K562 (cell line): ENCODE results near the gene TPCN1. TPM values are rescaled to one million over a fixed set of nuclear protein-coding genes. Genes with fewer than 3 reads are reported as not detected.
A peak's percentile ranks its signal among the peaks of the same experiment; 100 is the strongest.

Experiments used
- ATAC-seq: fragments of 200-7000 bp; cut with Tn5 transposase; 3 replicates; pipeline ENCODE4 v1.9.1; 2020; ENCODE audit warnings: moderate library complexity
- BruUV-seq: library from RNA; stranded (reverse); fragments of 400-500 nt; replicated peaks from 2 replicates; lab custom pipeline; 2021; lab: Mats Ljungman, UMichigan
- CTCF ChIA-PET: fragments of 300-600 bp; formaldehyde crosslinking; extraction: SDS; loops from one replicate; lab custom pipeline; 2021; ENCODE audit warnings: low intra/inter-chr PET ratio; lab: Yijun Ruan, JAX
- POLR2A ChIA-PET: fragments of 300-600, 350-650 bp; sonication (Branson Sonifier 250); formaldehyde crosslinking; extraction: SDS; loops from one replicate; lab custom pipeline; 2021; ENCODE audit warnings: antibody characterized with exemption, inconsistent platforms; lab: Yijun Ruan, JAX
- DNase-seq, 4 experiments: peaks; one replicate each; pipeline versions ENCODE4 v3.0.0 to v3.0.0-alpha.2; 2011 to 2018; ENCODE audit warnings: low spot score in 3 of 4, mixed read lengths in 3 of 4; ENCODE audit errors: extremely low read depth in 1 of 4
- FAIRE-seq: peaks from 2 replicates; lab custom pipeline; 2011; peaks lifted over from hg19 to GRCh38; lab: Jason Lieb, UNC
- H2AFZ ChIP-seq: 2 replicates; pipeline ENCODE4 v1.6.0; 2011; ENCODE audit warnings: low read depth, low read length, control low read depth, inconsistent platforms
- H3K27ac ChIP-seq: fragments of 200-600 bp; 3 replicates; pipeline ENCODE4 v1.8.0; 2011; ENCODE audit warnings: low read depth, mild to moderate bottlenecking, control low read depth, inconsistent platforms, low read length, moderate library complexity, mixed read lengths; ENCODE audit errors: extremely low read depth
- H3K27me3 ChIP-seq, 2 experiments: fragments of 300-600 bp in 1 of 2; 2 replicates in 1 of 2; 3 replicates in 1 of 2; pipeline versions ENCODE4 v1.6.0 to v1.8.0; 2011; ENCODE audit warnings: inconsistent platforms in 2 of 2, low read length in 2 of 2, mild to moderate bottlenecking in 1 of 2, mixed read lengths in 1 of 2, moderate library complexity in 1 of 2; ENCODE audit not compliant: control insufficient read depth in 2 of 2, insufficient read depth in 2 of 2
- H3K36me3 ChIP-seq: fragments of 300-600 bp; 3 replicates; pipeline ENCODE4 v1.8.0; 2011; ENCODE audit warnings: mild to moderate bottlenecking, low read length, inconsistent platforms; ENCODE audit not compliant: control insufficient read depth, insufficient read depth
- H3K4me1 ChIP-seq, 2 experiments: fragments of 200-600 bp in 1 of 2; replicated peaks in 1 of 2; 2 replicates in 1 of 2; 3 replicates in 1 of 2; pipeline versions ENCODE4 v1.5.1 to v1.8.0; 2011; ENCODE audit warnings: inconsistent platforms in 2 of 2, low read length in 2 of 2, mild to moderate bottlenecking in 1 of 2, mixed read lengths in 1 of 2, moderate library complexity in 1 of 2; ENCODE audit not compliant: control insufficient read depth in 2 of 2, insufficient read depth in 2 of 2
- H3K4me2 ChIP-seq: 2 replicates; pipeline ENCODE4 v1.6.1; 2011; ENCODE audit warnings: low read length, control low read depth, inconsistent platforms, mixed read lengths; ENCODE audit not compliant: insufficient read depth
- H3K4me3 ChIP-seq: fragments of 200-600 bp; sonication (generic), shearing (Covaris generic); 2 replicates; pipeline ENCODE4 v1.5.1; 2016; ENCODE audit warnings: control low read depth, inconsistent platforms
- H3K79me2 ChIP-seq: fragments of 200-600 bp; 3 replicates; pipeline ENCODE4 v1.8.0; 2011; ENCODE audit warnings: low read length, inconsistent platforms; ENCODE audit not compliant: control insufficient read depth, insufficient read depth
- H3K9ac ChIP-seq, 2 experiments: 2 replicates each; pipeline versions ENCODE4 v1.6.0 to v1.6.1; 2011; ENCODE audit warnings: low read depth in 2 of 2, low read length in 2 of 2, control low read depth in 1 of 2, inconsistent platforms in 1 of 2, mild to moderate bottlenecking in 1 of 2, mixed read lengths in 1 of 2; ENCODE audit not compliant: insufficient read depth in 1 of 2
- H3K9me1 ChIP-seq: one replicate; pipeline ENCODE4 v1.6.0; 2011; ENCODE audit warnings: inconsistent platforms, mild to moderate bottlenecking, low read length, moderate library complexity; ENCODE audit not compliant: control insufficient read depth, insufficient read depth
- H3K9me3 ChIP-seq: replicated peaks from 2 replicates; pipeline ENCODE4 v1.5.1; 2011; ENCODE audit warnings: low read depth, low read length, inconsistent platforms; ENCODE audit not compliant: control insufficient read depth, insufficient read depth
- H4K20me1 ChIP-seq: replicated peaks from 2 replicates; pipeline ENCODE4 v1.6.1; 2011; ENCODE audit warnings: low read length, inconsistent platforms, mixed read lengths; ENCODE audit not compliant: control insufficient read depth, insufficient read depth
- ELF2 ChIP-seq: fragments of 250-450 bp; sonication (Bioruptor Pico); IDR thresholded peaks from 2 replicates; pipeline ENCODE4 v1.5.0; 2021; ENCODE audit warnings: mild to moderate bottlenecking
- KDM1A ChIP-seq, 2 experiments: fragments of 450-650 bp; IDR thresholded peaks; 2 replicates each; pipeline ENCODE4 v1.6.1; 2016; ENCODE audit warnings: mild to moderate bottlenecking in 2 of 2
- LARP7 ChIP-seq: fragments of 450-650 bp; IDR thresholded peaks from 2 replicates; pipeline ENCODE4 v1.6.1; 2016
- MAX ChIP-seq: sonication (generic); formaldehyde crosslinking; IDR thresholded peaks from 2 replicates; pipeline ENCODE4 v1.9.0; 2022; ENCODE audit warnings: mild to moderate bottlenecking, missing genetic modification reagents
- MCM2 ChIP-seq: fragments of 450-650 bp; IDR thresholded peaks from 2 replicates; pipeline ENCODE4 v1.6.1; 2017; ENCODE audit warnings: low read depth, mild to moderate bottlenecking
- MEIS2 ChIP-seq: fragments of 450-650 bp; IDR thresholded peaks from 2 replicates; pipeline ENCODE4 v1.6.1; 2014; ENCODE audit warnings: mild to moderate bottlenecking; ENCODE audit not compliant: partially characterized antibody
- NBN ChIP-seq: fragments of 450-650 bp; IDR thresholded peaks from 2 replicates; pipeline ENCODE4 v1.6.1; 2016; ENCODE audit warnings: low read depth, mild to moderate bottlenecking
- NFE2 ChIP-seq: IDR thresholded peaks from 2 replicates; pipeline ENCODE4 v1.6.1; 2014; ENCODE audit warnings: antibody characterized with exemption, low read depth
- NR0B1 ChIP-seq: fragments of 450-650 bp; IDR thresholded peaks from one replicate; pipeline ENCODE4 v1.6.1; 2018; ENCODE audit warnings: mild to moderate bottlenecking, moderate library complexity; ENCODE audit not compliant: partially characterized antibody
- NR2C1 ChIP-seq, 2 experiments: fragments of 450-650 bp; IDR thresholded peaks; 2 replicates each; pipeline ENCODE4 v1.6.1; 2017; ENCODE audit warnings: mild to moderate bottlenecking in 2 of 2, antibody characterized with exemption in 1 of 2, inconsistent platforms in 1 of 2, missing compliant biosample characterization in 1 of 2, missing genetic modification characterization in 1 of 2
- NR4A1 ChIP-seq, 2 experiments: fragments of 250-450 bp in 1 of 2; fragments of 450-650 bp in 1 of 2; sonication (Bioruptor Pico) in 1 of 2; IDR thresholded peaks; 2 replicates each; pipeline versions ENCODE4 v1.4.0 to v1.6.1; 2016 to 2020; ENCODE audit warnings: mild to moderate bottlenecking in 2 of 2, missing compliant biosample characterization in 1 of 2, missing genetic modification characterization in 1 of 2, moderate library complexity in 1 of 2
- PKNOX1 ChIP-seq: fragments of 450-650 bp; IDR thresholded peaks from 2 replicates; pipeline ENCODE4 v1.6.1; 2016
- RUNX1 ChIP-seq: sonication (generic); IDR thresholded peaks from 2 replicates; pipeline ENCODE4 v1.6.1; 2016; ENCODE audit warnings: antibody characterized with exemption, low read depth
- SP2 ChIP-seq: IDR thresholded peaks from 2 replicates; pipeline ENCODE4 v1.6.1; 2011; ENCODE audit warnings: mild to moderate bottlenecking, low read depth, low read length, moderate library complexity; ENCODE audit not compliant: poor library complexity, severe bottlenecking; ENCODE audit errors: extremely low read depth
- TEAD1 ChIP-seq, 2 experiments: fragments of 450-650 bp in 1 of 2; sonication (generic) in 1 of 2; formaldehyde crosslinking; IDR thresholded peaks; 2 replicates each; pipeline versions ENCODE4 v1.4.0 to v1.8.0; 2020 to 2022; ENCODE audit warnings: mild to moderate bottlenecking in 2 of 2, missing genetic modification reagents in 1 of 2
- U2AF1 ChIP-seq: fragments of 200-400 bp; formaldehyde crosslinking; optimal IDR thresholded peaks from 2 replicates; pipeline ENCODE3; 2017; ENCODE audit warnings: mild to moderate bottlenecking, low read depth, low read length, moderate library complexity
- ZNF3 ChIP-seq: fragments of 250-450 bp; sonication (Bioruptor Pico); IDR thresholded peaks from 2 replicates; pipeline ENCODE4 v1.5.0; 2021; ENCODE audit warnings: mild to moderate bottlenecking, moderate library complexity
- ZNF561 ChIP-seq: fragments of 450-650 bp; formaldehyde crosslinking; conservative IDR thresholded peaks from 2 replicates; pipeline ENCODE4 v1.4.0; 2020; ENCODE audit warnings: mild to moderate bottlenecking, moderate library complexity
- ZNF766 ChIP-seq: fragments of 200-800 bp; sonication (Bioruptor generic); conservative IDR thresholded peaks from 2 replicates; pipeline ENCODE4 v1.6.1; 2016; ENCODE audit warnings: missing genetic modification characterization, missing compliant biosample characterization
- WGBS: fragments of 100-300 bp; shearing (Covaris generic); methylation state at CpG from one replicate; pipeline ENCODE4 v1.1.6; 2016; ENCODE audit warnings: low coverage, mixed read lengths; ENCODE audit not compliant: insufficient coverage; ENCODE audit errors: missing lambda C conversion rate; 5-methylcytosine and 5-hydroxymethylcytosine counted together
- in situ Hi-C: fragments of 300-500 bp; cut with MboI; formaldehyde crosslinking; loops from 4 replicates; pipeline ENCODE4 v1.15.0; 2018; ENCODE audit warnings: inconsistent platforms, mixed read lengths
- intact Hi-C: fragments of 100-400 bp; cut with micrococcal nuclease; formaldehyde crosslinking; loops from 2 replicates; pipeline ENCODE4 v1.14.2; 2022
- polyA plus RNA-seq, 8 experiments: library from polyadenylated mRNA; depleted of rRNA in 4 of 8; stranded (reverse) in 5 of 8; unstranded in 3 of 8; fragments of >200 nt; fragmentation: Nextera tagmentation in 2 of 8; fragmentation: Illumina TruSeq in 1 of 8; extraction: Ambion mirVana in 2 of 8; extraction: Trizol in 1 of 8; gene quantifications; 2 replicates each; pipeline versions ENCODE4 v1.2.1 to v1.2.3, GENCODE V29; 2011 to 2014; ENCODE audit warnings: inconsistent platforms in 1 of 8, missing spikeins in 1 of 8
- total RNA-seq, 7 experiments: library from RNA; depleted of rRNA in 6 of 7; stranded (reverse); fragments of >200 nt in 6 of 7; fragmentation: Illumina TruSeq in 2 of 7; extraction: Trizol in 2 of 7; gene quantifications; 2 replicates each; pipeline versions ENCODE4 v1.2.1 to v1.2.3, GENCODE V29; 2011 to 2021; ENCODE audit warnings: low replicate concordance in 1 of 7

The TPCN1 gene
- total and polyA plus RNA-seq, 9 of the 15 experiments (the other 6 are each of a cell fraction or from before 2014, with no cell fraction given): 0.80 to 23.8 (median 7.4) TPM

DNA sequence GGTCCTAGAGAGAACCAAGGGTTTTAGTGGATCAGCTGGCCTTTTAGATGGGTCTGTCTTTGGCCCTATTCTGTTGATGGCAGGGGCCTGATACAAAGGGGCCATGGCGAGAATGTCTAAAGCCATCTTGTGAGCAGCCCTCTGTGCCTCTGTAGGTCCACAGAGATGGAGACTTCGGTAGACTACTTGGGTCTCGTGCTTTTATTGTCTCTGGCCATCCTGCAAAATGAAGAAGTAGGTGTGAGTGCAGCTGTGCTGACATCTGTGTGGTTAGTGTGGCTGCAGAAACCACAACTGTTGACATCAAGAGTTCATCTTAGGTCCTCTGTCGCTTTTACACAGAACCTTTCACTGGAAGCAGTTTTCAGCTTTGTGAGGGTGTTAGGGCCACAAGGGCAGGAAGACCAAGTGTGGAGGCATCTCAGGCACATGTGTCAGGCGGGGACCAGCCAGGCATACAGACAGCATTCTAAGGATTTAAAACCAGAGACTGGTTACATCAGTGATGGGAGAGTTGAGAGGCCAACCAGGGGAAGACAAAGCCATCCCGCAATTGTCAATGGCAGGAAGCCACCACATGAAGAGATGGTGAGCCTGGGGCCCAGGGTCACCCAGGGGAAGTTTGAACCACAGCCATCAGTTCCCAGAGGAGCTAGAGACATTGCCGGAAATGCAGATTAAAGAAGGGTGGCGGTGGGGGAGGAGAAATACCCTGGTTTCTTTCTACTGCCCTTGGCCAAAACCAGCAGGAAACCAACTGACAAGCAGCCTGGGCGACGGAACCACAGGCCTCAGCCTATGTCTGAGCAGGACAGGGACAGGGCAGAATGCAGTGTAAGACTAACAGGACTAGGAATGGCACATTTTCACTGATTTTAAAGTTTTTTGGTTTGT, 13.0 kb upstream of the TPCN1 start:
- peaks cover 23 to 29% of the 10 kb centered on the region in 2 experiments for H3K4me1 ChIP-seq
- ChIA-PET CTCF (no interaction called here), POLR2A (interaction anchor here (0.5 to 0.9 kb wide), 6 partner anchors 13 to 374 kb away, joined by 3 to 5 read pairs (median 3); partner anchors contain the start of gene TPCN1)
- peak; percentile 63 for FAIRE-seq
- H3K4me3 ChIP-seq: no peak overlapping the region
- peak overlapping the region; percentile 78 for H2AFZ ChIP-seq
- WGBS: 28% methylated on average over 10 of the region's 10 CpGs
- no peaks in the 10 kb centered on the region for H3K79me2 ChIP-seq
- in situ Hi-C loops: no loop called here
- no peaks in the 10 kb centered on the region for H3K9me1 ChIP-seq
- peak overlapping the region; percentile 7 to 15; a peak in 1 of 4 replicates for H3K9ac ChIP-seq
- no peaks in the 10 kb centered on the region for H3K9me3 ChIP-seq
- ATAC-seq: peak; percentile 60
- peak overlapping the region; percentile 6; the same call in 1 of the 3 replicates for H3K27ac ChIP-seq
- peak in 1 of 4 experiments; percentile 34 for DNase-seq
- H3K27me3 ChIP-seq: no peaks in the 10 kb centered on the region
- no peaks in the 10 kb centered on the region for H3K36me3 ChIP-seq
- no peak overlapping the region; the same call in 1 of the 2 replicates for H3K4me2 ChIP-seq
- no TSS peak for BruUV-seq
- intact Hi-C loops: no loop called here
- no peaks in the 10 kb centered on the region for H4K20me1 ChIP-seq
- TF ChIP-seq MEIS2 (peak; percentile 87), MCM2 (no peak), NR4A1 (CRISPR knock-in tag; IDR thresholded peaks at IDR 0.05) (no peak), NR4A1 (tag; IDR thresholded peaks at IDR 0.05) (no peak), LARP7 (no peak), KDM1A (IDR thresholded peaks at IDR 0.05) (peak in 1 of 2 experiments; percentile 50; a peak in 1 of 4 replicates), NBN (0 out of 2 replicates have a peak, but pooled peaks have one; percentile 6), PKNOX1 (peak; percentile 13; the same call in 1 of the 2 replicates), ZNF3 (CRISPR knock-in tag) (no peak), ZNF561 (no peak), TEAD1 (CRISPR knock-in tag; IDR thresholded peaks at IDR 0.05) (no peak), SP2 (no peak), ZNF766 (CRISPR knock-in tag) (peak; percentile 82), MAX (CRISPR knock-in tag) (peak; percentile 78; the same call in 1 of the 2 replicates), U2AF1 (no peak), ELF2 (no peak), NFE2 (no peak), RUNX1 (peak; percentile 81; the same call in 1 of the 2 replicates), NR2C1 (IDR thresholded peaks at IDR 0.05) (no peak), NR2C1 (tag; IDR thresholded peaks at IDR 0.05) (peak; percentile 21; the same call in 1 of the 2 replicates), NR0B1 (no peak)
